A549 (cell line): Measurements from ENCODE around the gene ZBTB46. TPM values are rescaled to one million over a fixed set of nuclear protein-coding genes. Genes with fewer than 3 reads are reported as not detected.

Experiments
- ATAC-seq, 2 experiments: fragments of 200-7000 bp in 1 of 2; fragments of >200 bp in 1 of 2; cut with Nextera tagmentation in 1 of 2; cut with Tn5 transposase in 1 of 2; 3 replicates each; pipeline versions ENCODE4 v1.8.0 to v1.9.1; 2018 to 2020; ENCODE audit warnings: mild to moderate bottlenecking in 1 of 2, moderate library complexity in 1 of 2
- CTCF ChIA-PET: fragments of 300-600 bp; sonication (Branson Sonifier 250); formaldehyde crosslinking; extraction: SDS; loops from one replicate; lab custom pipeline; 2021; ENCODE audit warnings: antibody characterized with exemption, inconsistent platforms; lab: Yijun Ruan, JAX
- POLR2A ChIA-PET: fragments of 350-600 bp; formaldehyde crosslinking; extraction: SDS; loops from one replicate; lab custom pipeline; 2021; ENCODE audit warnings: antibody characterized with exemption, inconsistent platforms; lab: Yijun Ruan, JAX
- DNase-seq, 2 experiments: peaks; one replicate each; pipeline versions ENCODE4 v3.0.0 to v3.0.0-alpha.2; 2011 to 2016; ENCODE audit warnings: low read depth in 1 of 2, low spot score in 1 of 2
- FAIRE-seq: peaks from 2 replicates; lab custom pipeline; 2011; peaks lifted over from hg19 to GRCh38; lab: Jason Lieb, UNC
- H3K27ac ChIP-seq, 2 experiments: fragments of >200 bp; sonication (Bioruptor Twin); formaldehyde crosslinking; 3 replicates each; pipeline ENCODE4 v1.5.1; 2016 to 2017
- H3K4me1 ChIP-seq: fragments of >200 bp; sonication (Bioruptor Twin); formaldehyde crosslinking; 3 replicates; pipeline ENCODE4 v1.6.1; 2016
- H3K4me2 ChIP-seq: fragments of >200 bp; sonication (Bioruptor Twin); formaldehyde crosslinking; 3 replicates; pipeline ENCODE4 v1.6.1; 2016
- H3K4me3 ChIP-seq: fragments of >200 bp; sonication (Bioruptor Twin); formaldehyde crosslinking; 3 replicates; pipeline ENCODE4 v1.5.1; 2016
- H3K9me3 ChIP-seq: fragments of >200 bp; sonication (Bioruptor Twin); formaldehyde crosslinking; 3 replicates; pipeline ENCODE4 v1.6.1; 2016
- CBX8 ChIP-seq: fragments of 200-600 bp; sonication (generic); IDR thresholded peaks from 2 replicates; pipeline ENCODE4 v1.6.1; 2016
- CHD4 ChIP-seq: fragments of 200-600 bp; sonication (generic); IDR thresholded peaks from 2 replicates; pipeline ENCODE4 v1.6.1; 2016; ENCODE audit warnings: antibody characterized with exemption, mild to moderate bottlenecking, borderline replicate concordance
- EHMT2 ChIP-seq: fragments of 200-600 bp; sonication (generic); IDR thresholded peaks from 2 replicates; pipeline ENCODE4 v1.6.1; 2016; ENCODE audit warnings: antibody characterized with exemption, low read depth, mild to moderate bottlenecking, moderate library complexity
- EP300 ChIP-seq, 2 experiments: fragments of >200 bp; sonication (Bioruptor Twin); formaldehyde crosslinking; IDR thresholded peaks; 2 replicates in 1 of 2; 3 replicates in 1 of 2; pipeline ENCODE4 v1.6.1; 2016 to 2017
- FOSL2 ChIP-seq, 2 experiments: fragments of 450-650 bp in 1 of 2; fragments of >200 bp in 1 of 2; sonication (Bioruptor Twin) in 1 of 2; formaldehyde crosslinking; IDR thresholded peaks; 2 replicates each; pipeline versions ENCODE4 v1.5.0 to v1.6.1; 2016 to 2020; ENCODE audit warnings: mild to moderate bottlenecking in 1 of 2, moderate library complexity in 1 of 2
- FOXS1 ChIP-seq: fragments of 250-450 bp; sonication (Bioruptor Pico); IDR thresholded peaks from 2 replicates; pipeline ENCODE4 v1.5.0; 2020; ENCODE audit warnings: mild to moderate bottlenecking, moderate library complexity
- HDAC2 ChIP-seq: fragments of 200-600 bp; sonication (generic); IDR thresholded peaks from 2 replicates; pipeline ENCODE4 v1.6.1; 2016
- HOXA7 ChIP-seq: fragments of 250-450 bp; sonication (Bioruptor Pico); IDR thresholded peaks from 2 replicates; pipeline ENCODE4 v1.5.0; 2020; ENCODE audit warnings: mild to moderate bottlenecking, moderate library complexity
- HOXB13 ChIP-seq: fragments of 250-450 bp; sonication (Bioruptor Pico); IDR thresholded peaks from 2 replicates; pipeline ENCODE4 v1.5.0; 2020; ENCODE audit warnings: low read depth, mild to moderate bottlenecking, moderate library complexity
- HOXB5 ChIP-seq: fragments of 250-450 bp; sonication (Bioruptor Pico); IDR thresholded peaks from 2 replicates; pipeline ENCODE4 v1.5.0; 2020; ENCODE audit warnings: mild to moderate bottlenecking, moderate library complexity
- JUN ChIP-seq, 2 experiments: fragments of >200 bp; sonication (Bioruptor Twin); formaldehyde crosslinking; IDR thresholded peaks; 2 replicates in 1 of 2; 3 replicates in 1 of 2; pipeline ENCODE4 v1.6.1; 2016 to 2017
- KDM1A ChIP-seq: fragments of 200-600 bp; sonication (generic); IDR thresholded peaks from 2 replicates; pipeline ENCODE4 v1.6.1; 2016; ENCODE audit warnings: low read depth, mild to moderate bottlenecking
- MYC ChIP-seq: IDR thresholded peaks from 2 replicates; pipeline ENCODE4 v1.6.1; 2012; ENCODE audit warnings: mild to moderate bottlenecking, inconsistent platforms, low read length, improper control_type of control experiment, borderline replicate concordance
- PHF8 ChIP-seq: fragments of 200-600 bp; sonication (generic); IDR thresholded peaks from 2 replicates; pipeline ENCODE4 v1.6.1; 2016; ENCODE audit warnings: low read depth, mild to moderate bottlenecking, antibody characterized with exemption, moderate library complexity, borderline replicate concordance
- POLR2A ChIP-seq: IDR thresholded peaks from 2 replicates; pipeline ENCODE4 v1.6.1; 2012; ENCODE audit warnings: mild to moderate bottlenecking, low read length
- RARB ChIP-seq: fragments of 250-450 bp; sonication (Bioruptor Pico); IDR thresholded peaks from 2 replicates; pipeline ENCODE4 v1.8.0; 2021; ENCODE audit warnings: mild to moderate bottlenecking, moderate library complexity
- RFX5 ChIP-seq: fragments of 450-650 bp; IDR thresholded peaks from 2 replicates; pipeline ENCODE4 v1.7.1; 2014; ENCODE audit warnings: antibody characterized with exemption, mild to moderate bottlenecking, moderate library complexity
- RNF2 ChIP-seq: fragments of 200-600 bp; sonication (generic); IDR thresholded peaks from 2 replicates; pipeline ENCODE4 v1.6.1; 2016; ENCODE audit warnings: low read depth, mild to moderate bottlenecking, antibody characterized with exemption, moderate library complexity, borderline replicate concordance
- SREBF2 ChIP-seq: fragments of 450-650 bp; IDR thresholded peaks from 2 replicates; pipeline ENCODE4 v1.6.1; 2014; ENCODE audit warnings: mild to moderate bottlenecking, moderate library complexity
- TFCP2L1 ChIP-seq: fragments of 250-450 bp; sonication (Bioruptor Pico); IDR thresholded peaks from 2 replicates; pipeline ENCODE4 v1.5.0; 2021; ENCODE audit warnings: mild to moderate bottlenecking
- TP53 ChIP-seq: fragments of 250-450 bp; sonication (Bioruptor Pico); IDR thresholded peaks from 2 replicates; pipeline ENCODE4 v1.5.0; 2021; ENCODE audit warnings: mild to moderate bottlenecking, moderate library complexity
- ZC3H11A ChIP-seq: fragments of 450-650 bp; IDR thresholded peaks from 2 replicates; pipeline ENCODE4 v1.6.1; 2014; ENCODE audit warnings: antibody characterized with exemption, mild to moderate bottlenecking
- ZFP36 ChIP-seq: fragments of 450-650 bp; IDR thresholded peaks from 2 replicates; pipeline ENCODE4 v1.6.1; 2014; ENCODE audit warnings: borderline replicate concordance; ENCODE audit not compliant: partially characterized antibody
- WGBS: methylation state at CpG from one replicate; pipeline ENCODE4 v1.1.6; 2017; ENCODE audit errors: missing lambda C conversion rate; 5-methylcytosine and 5-hydroxymethylcytosine counted together
- polyA plus RNA-seq, 4 experiments: library from polyadenylated mRNA; depleted of rRNA in 3 of 4; stranded (reverse); fragments of >200 nt; fragmentation: RNase III in 1 of 4; extraction: RNeasy Plus Mini Kit Qiagen cat#74134 plus additional on column Dnase treatment in 1 of 4; gene quantifications; 2 replicates in 3 of 4; 3 replicates in 1 of 4; pipeline ENCODE4 v1.2.3, GENCODE V29; 2011 to 2017
- TF ChIP-seq, protein P1 (sequence below): fragments of 200-600 bp; sonication (generic); IDR thresholded peaks from 2 replicates; pipeline ENCODE4 v1.6.1; 2016; ENCODE audit warnings: antibody characterized with exemption, mild to moderate bottlenecking, moderate library complexity
- TF ChIP-seq, protein P2 (sequence below): fragments of 150-350 bp; IDR thresholded peaks from 2 replicates; pipeline ENCODE4 v1.6.1; 2014; ENCODE audit warnings: low read depth, mild to moderate bottlenecking, low read length
- TF ChIP-seq, protein P3 (sequence below): fragments of 450-650 bp; IDR thresholded peaks from 2 replicates; pipeline ENCODE4 v1.6.1; 2014; ENCODE audit warnings: antibody characterized with exemption
- TF ChIP-seq, protein P4 (sequence below): fragments of 250-450 bp; sonication (Bioruptor Pico); IDR thresholded peaks from 2 replicates; pipeline ENCODE4 v1.5.0; 2021; ENCODE audit warnings: mild to moderate bottlenecking, moderate library complexity, borderline replicate concordance

Gene ZBTB46
- polyA plus RNA-seq, 2 of the 4 experiments (the other 2 are of a cell fraction): 0.17 to 0.43 TPM

DNA sequence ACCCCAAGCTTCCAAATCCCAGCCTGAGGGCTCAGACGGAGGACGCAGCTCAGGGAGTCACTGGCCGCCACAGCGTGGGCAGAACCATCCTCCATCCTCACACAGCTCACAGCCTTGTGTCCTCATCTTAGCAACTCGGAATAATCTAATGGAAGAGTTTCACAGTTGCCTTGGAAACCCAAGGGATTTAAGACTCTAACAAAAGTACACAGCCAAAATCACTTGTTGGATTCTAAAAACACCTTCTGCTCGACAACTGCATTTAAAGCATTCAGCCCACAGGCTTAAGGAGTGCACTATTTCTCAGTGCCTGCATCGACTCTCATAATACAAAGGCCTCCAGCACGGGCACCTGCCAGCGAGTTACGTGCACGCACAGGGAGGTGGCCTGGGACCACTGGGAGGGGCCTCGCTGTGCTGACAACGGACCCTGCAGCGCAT is 45.4 kb downstream of the ZBTB46 start:
- ATAC-seq: peak; percentile 19 to 25; a peak in 3 of 6 replicates
- WGBS: 68% methylated on average over 12 of the region's 14 CpGs

DNA sequence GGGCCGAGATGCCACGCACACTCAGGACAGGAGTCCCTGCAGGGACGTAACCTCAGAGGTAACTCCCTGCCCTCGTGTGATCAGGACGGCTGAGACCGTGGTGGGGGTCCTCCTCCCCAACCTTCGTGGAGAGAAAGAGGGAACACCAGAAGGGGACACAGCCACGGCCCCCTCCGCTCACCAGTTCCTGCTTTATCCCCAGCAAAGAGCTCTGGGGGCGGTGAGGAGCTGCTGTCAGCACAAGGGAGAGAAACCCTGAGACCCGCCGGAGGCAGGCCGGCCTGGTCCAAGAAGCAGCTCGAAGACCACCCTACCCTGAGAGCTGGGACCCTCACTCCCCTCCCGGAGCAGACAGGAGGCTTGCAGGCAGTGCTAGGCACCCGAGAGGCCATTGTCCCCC is 47.1 kb downstream of the ZBTB46 start:
- Histone ChIP-seq H3K27ac (no peak overlapping the region), H3K4me3 (no peak overlapping the region), H3K9me3 (no peaks in the 10 kb centered on the region), H3K4me1 (no peaks in the 10 kb centered on the region), H3K4me2 (no peak overlapping the region)
- DNase-seq (no peak), ATAC-seq (no peak), FAIRE-seq (no peak)
- ChIA-PET POLR2A (no interaction called here), CTCF (interaction anchor here (0.8 to 4.4 kb wide), 12 partner anchors 9 to 190 kb away, joined by 3 to 43 read pairs (median 4); partner anchors contain the start of gene TPD52L2)
- 76% methylated on average over 16 of the region's 16 CpGs for WGBS
- TF ChIP-seq FOXS1 (CRISPR knock-in tag): no peak
- TF ChIP-seq, protein P1, sequence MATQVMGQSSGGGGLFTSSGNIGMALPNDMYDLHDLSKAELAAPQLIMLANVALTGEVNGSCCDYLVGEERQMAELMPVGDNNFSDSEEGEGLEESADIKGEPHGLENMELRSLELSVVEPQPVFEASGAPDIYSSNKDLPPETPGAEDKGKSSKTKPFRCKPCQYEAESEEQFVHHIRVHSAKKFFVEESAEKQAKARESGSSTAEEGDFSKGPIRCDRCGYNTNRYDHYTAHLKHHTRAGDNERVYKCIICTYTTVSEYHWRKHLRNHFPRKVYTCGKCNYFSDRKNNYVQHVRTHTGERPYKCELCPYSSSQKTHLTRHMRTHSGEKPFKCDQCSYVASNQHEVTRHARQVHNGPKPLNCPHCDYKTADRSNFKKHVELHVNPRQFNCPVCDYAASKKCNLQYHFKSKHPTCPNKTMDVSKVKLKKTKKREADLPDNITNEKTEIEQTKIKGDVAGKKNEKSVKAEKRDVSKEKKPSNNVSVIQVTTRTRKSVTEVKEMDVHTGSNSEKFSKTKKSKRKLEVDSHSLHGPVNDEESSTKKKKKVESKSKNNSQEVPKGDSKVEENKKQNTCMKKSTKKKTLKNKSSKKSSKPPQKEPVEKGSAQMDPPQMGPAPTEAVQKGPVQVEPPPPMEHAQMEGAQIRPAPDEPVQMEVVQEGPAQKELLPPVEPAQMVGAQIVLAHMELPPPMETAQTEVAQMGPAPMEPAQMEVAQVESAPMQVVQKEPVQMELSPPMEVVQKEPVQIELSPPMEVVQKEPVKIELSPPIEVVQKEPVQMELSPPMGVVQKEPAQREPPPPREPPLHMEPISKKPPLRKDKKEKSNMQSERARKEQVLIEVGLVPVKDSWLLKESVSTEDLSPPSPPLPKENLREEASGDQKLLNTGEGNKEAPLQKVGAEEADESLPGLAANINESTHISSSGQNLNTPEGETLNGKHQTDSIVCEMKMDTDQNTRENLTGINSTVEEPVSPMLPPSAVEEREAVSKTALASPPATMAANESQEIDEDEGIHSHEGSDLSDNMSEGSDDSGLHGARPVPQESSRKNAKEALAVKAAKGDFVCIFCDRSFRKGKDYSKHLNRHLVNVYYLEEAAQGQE: no peak
- no peak for TF ChIP-seq JUN (IDR thresholded peaks at IDR 0.05)
- TF ChIP-seq RNF2: no peak
- TF ChIP-seq HDAC2: no peak
- no peak for TF ChIP-seq FOSL2 (IDR thresholded peaks at IDR 0.05)
- TF ChIP-seq FOSL2 (CRISPR knock-in tag; IDR thresholded peaks at IDR 0.05): no peak
- no peak for TF ChIP-seq POLR2A
- TF ChIP-seq KDM1A: no peak
- TF ChIP-seq MYC: no peak
- no peak for TF ChIP-seq CBX8
- TF ChIP-seq RARB: no peak
- TF ChIP-seq, protein P2, sequence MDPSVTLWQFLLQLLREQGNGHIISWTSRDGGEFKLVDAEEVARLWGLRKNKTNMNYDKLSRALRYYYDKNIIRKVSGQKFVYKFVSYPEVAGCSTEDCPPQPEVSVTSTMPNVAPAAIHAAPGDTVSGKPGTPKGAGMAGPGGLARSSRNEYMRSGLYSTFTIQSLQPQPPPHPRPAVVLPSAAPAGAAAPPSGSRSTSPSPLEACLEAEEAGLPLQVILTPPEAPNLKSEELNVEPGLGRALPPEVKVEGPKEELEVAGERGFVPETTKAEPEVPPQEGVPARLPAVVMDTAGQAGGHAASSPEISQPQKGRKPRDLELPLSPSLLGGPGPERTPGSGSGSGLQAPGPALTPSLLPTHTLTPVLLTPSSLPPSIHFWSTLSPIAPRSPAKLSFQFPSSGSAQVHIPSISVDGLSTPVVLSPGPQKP: no peak
- TF ChIP-seq HOXA7 (CRISPR knock-in tag): no peak
- no peak for TF ChIP-seq PHF8
- TF ChIP-seq ZFP36: no peak
- TF ChIP-seq EHMT2: no peak
- TF ChIP-seq HOXB13 (CRISPR knock-in tag): no peak

More for the DNA sequence above, 45.4 kb downstream of the ZBTB46 start:
- Histone ChIP-seq H3K9me3 (no peaks in the 10 kb centered on the region), H3K27ac (no peak overlapping the region), H3K4me1 (no peaks in the 10 kb centered on the region), H3K4me3 (no peak overlapping the region), H3K4me2 (no peak overlapping the region)
- CTCF ChIA-PET: interaction anchor here (0.6 to 4.4 kb wide), 36 partner anchors 7 to 337 kb away, joined by 3 to 43 read pairs (median 5); partner anchors contain the start of genes PTK6 and TPD52L2
- TF ChIP-seq TP53 (CRISPR knock-in tag) (no peak), FOSL2 (IDR thresholded peaks at IDR 0.05) (no peak), FOSL2 (CRISPR knock-in tag; IDR thresholded peaks at IDR 0.05) (no peak), TFCP2L1 (CRISPR knock-in tag) (no peak), CHD4 (no peak), CBX8 (no peak), HOXB5 (no peak), PHF8 (no peak), ZC3H11A (no peak), RFX5 (no peak), SREBF2 (no peak), RNF2 (no peak), EP300 (IDR thresholded peaks at IDR 0.05) (no peak), KDM1A (no peak)
- TF ChIP-seq, protein P3, sequence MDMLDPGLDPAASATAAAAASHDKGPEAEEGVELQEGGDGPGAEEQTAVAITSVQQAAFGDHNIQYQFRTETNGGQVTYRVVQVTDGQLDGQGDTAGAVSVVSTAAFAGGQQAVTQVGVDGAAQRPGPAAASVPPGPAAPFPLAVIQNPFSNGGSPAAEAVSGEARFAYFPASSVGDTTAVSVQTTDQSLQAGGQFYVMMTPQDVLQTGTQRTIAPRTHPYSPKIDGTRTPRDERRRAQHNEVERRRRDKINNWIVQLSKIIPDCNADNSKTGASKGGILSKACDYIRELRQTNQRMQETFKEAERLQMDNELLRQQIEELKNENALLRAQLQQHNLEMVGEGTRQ: no peak
- TF ChIP-seq, protein P4, sequence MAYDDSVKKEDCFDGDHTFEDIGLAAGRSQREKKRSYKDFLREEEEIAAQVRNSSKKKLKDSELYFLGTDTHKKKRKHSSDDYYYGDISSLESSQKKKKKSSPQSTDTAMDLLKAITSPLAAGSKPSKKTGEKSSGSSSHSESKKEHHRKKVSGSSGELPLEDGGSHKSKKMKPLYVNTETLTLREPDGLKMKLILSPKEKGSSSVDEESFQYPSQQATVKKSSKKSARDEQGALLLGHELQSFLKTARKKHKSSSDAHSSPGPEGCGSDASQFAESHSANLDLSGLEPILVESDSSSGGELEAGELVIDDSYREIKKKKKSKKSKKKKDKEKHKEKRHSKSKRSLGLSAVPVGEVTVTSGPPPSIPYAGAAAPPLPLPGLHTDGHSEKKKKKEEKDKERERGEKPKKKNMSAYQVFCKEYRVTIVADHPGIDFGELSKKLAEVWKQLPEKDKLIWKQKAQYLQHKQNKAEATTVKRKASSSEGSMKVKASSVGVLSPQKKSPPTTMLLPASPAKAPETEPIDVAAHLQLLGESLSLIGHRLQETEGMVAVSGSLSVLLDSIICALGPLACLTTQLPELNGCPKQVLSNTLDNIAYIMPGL (CRISPR knock-in tag): no peak
- DNase-seq (no peak), FAIRE-seq (no peak)
- POLR2A ChIA-PET: no interaction called here
